ENCODE measurements around the gene FAM222B.
"Not testable (repeated sequence)": the region's sequence is repeated elsewhere in the genome, so short reads cannot be mapped to it uniquely, and the experiment has no call there.

- not testable (repeated sequence) for TF ChIP-seq CTCF (conservative IDR thresholded peaks at IDR 0.05; ENCODE audit: low read depth, low read length); POLR2A (IDR thresholded peaks at IDR 0.05; ENCODE audit: low read depth, low read length)
These were observed 6.0 kb downstream of the FAM222B start for GRCh38 chr17:28836541-28836940.

All from IMR-90 (cell line).